ENCODE data around the gene CFAP45. TPM values are rescaled to one million over a fixed set of nuclear protein-coding genes. Genes with fewer than 3 reads are reported as not detected.

CFAP45 gene
- total RNA-seq, 1 donor from 2014 or later, result 1.0 TPM

GRCh38 chr1:159920651-159921050 is 20.7 kb upstream of the CFAP45 start:
- Mint-ChIP-seq H3K4me1 (ENCODE audit: unreplicated experiment) (peaks cover 35% of the 10 kb centered on the region), H3K4me3 (ENCODE audit: unreplicated experiment) (peak overlapping the region; percentile 38), H3K27ac (ENCODE audit: unreplicated experiment) (no peak overlapping the region), H3K27me3 (ENCODE audit: unreplicated experiment) (peaks cover 35% of the 10 kb centered on the region), H3K9me3 (ENCODE audit: unreplicated experiment) (peaks cover 3% of the 10 kb centered on the region), H3K36me3 (ENCODE audit: low read depth, unreplicated experiment) (peaks cover 54% of the 10 kb centered on the region)
- no peak for TF ChIP-seq CTCF (IDR thresholded peaks at IDR 0.05; ENCODE audit: unreplicated experiment)
- DNase-seq (ENCODE audit: low spot score), result no peak

- TF ChIP-seq CTCF (IDR thresholded peaks at IDR 0.05; ENCODE audit: unreplicated experiment), result no peak
- no peak overlapping the region for H3K27ac Mint-ChIP-seq (ENCODE audit: unreplicated experiment)
- peaks cover 36% of the 10 kb centered on the region for H3K27me3 Mint-ChIP-seq (ENCODE audit: unreplicated experiment)
- no peak for DNase-seq (ENCODE audit: low spot score)
- peaks cover 55% of the 10 kb centered on the region for H3K36me3 Mint-ChIP-seq (ENCODE audit: low read depth, unreplicated experiment)
- H3K4me1 Mint-ChIP-seq (ENCODE audit: unreplicated experiment), result peaks cover 36% of the 10 kb centered on the region
- H3K4me3 Mint-ChIP-seq (ENCODE audit: unreplicated experiment), result peak overlapping the region; percentile 38
- H3K9me3 Mint-ChIP-seq (ENCODE audit: unreplicated experiment), result peaks cover 3% of the 10 kb centered on the region
Observed at GRCh38 chr1:159920202-159920601, 20.2 kb upstream of the CFAP45 start.

GRCh38 chr1:159919236-159919865 is 19.4 kb upstream of the CFAP45 start:
- Mint-ChIP-seq H3K27me3 (ENCODE audit: unreplicated experiment) (peaks cover 34% of the 10 kb centered on the region), H3K36me3 (ENCODE audit: low read depth, unreplicated experiment) (peaks cover 57% of the 10 kb centered on the region), H3K4me3 (ENCODE audit: unreplicated experiment) (peak overlapping the region; percentile 67), H3K9me3 (ENCODE audit: unreplicated experiment) (peaks cover 3% of the 10 kb centered on the region), H3K4me1 (ENCODE audit: unreplicated experiment) (peaks cover 38% of the 10 kb centered on the region), H3K27ac (ENCODE audit: unreplicated experiment) (no peak overlapping the region)
- no peak for DNase-seq (ENCODE audit: low spot score)
- TF ChIP-seq CTCF (IDR thresholded peaks at IDR 0.05; ENCODE audit: unreplicated experiment), result no peak

GRCh38 chr1:159918352-159919200 is 18.6 kb upstream of the CFAP45 start:
- TF ChIP-seq CTCF (IDR thresholded peaks at IDR 0.05; ENCODE audit: unreplicated experiment), result no peak
- Mint-ChIP-seq H3K4me3 (ENCODE audit: unreplicated experiment) (peak overlapping the region; percentile 67), H3K36me3 (ENCODE audit: low read depth, unreplicated experiment) (peaks cover 53% of the 10 kb centered on the region), H3K9me3 (ENCODE audit: unreplicated experiment) (peaks cover under 1% of the 10 kb centered on the region), H3K27me3 (ENCODE audit: unreplicated experiment) (peaks cover 31% of the 10 kb centered on the region), H3K27ac (ENCODE audit: unreplicated experiment) (peak overlapping the region; percentile 16), H3K4me1 (ENCODE audit: unreplicated experiment) (peaks cover 32% of the 10 kb centered on the region)
- DNase-seq (ENCODE audit: low spot score), result no peak
